Measurements from ENCODE around the gene DHRS11.

Gene DHRS11

GRCh38 chr17:36616061-36617029 is 24.7 kb downstream of the DHRS11 start:
- peaks cover 16% of the 10 kb centered on the region for H3K4me1 ChIP-seq (ENCODE audit: insufficient read depth, insufficient read length)
- no peaks in the 10 kb centered on the region for H3K27me3 ChIP-seq (ENCODE audit: insufficient read depth, insufficient read length)
- H3K9ac ChIP-seq (ENCODE audit: insufficient read length, low read depth) = no peak overlapping the region
- H3K9me3 ChIP-seq (ENCODE audit: insufficient read depth, low read length) = no peaks in the 10 kb centered on the region; the same call in 1 of the 2 replicates
- DNase-seq (ENCODE audit: low read depth, low spot score) = no peak
- H3K4me3 ChIP-seq (ENCODE audit: insufficient read length, low read depth) = no peak overlapping the region
- no peaks in the 10 kb centered on the region for H3K36me3 ChIP-seq (ENCODE audit: insufficient read depth, insufficient read length, low read length)
- TF ChIP-seq YY1 (IDR thresholded peaks at IDR 0.05; ENCODE audit: insufficient read depth, insufficient read length) (no peak), SUZ12 (IDR thresholded peaks at IDR 0.05; ENCODE audit: extremely low read depth, insufficient read depth, insufficient read length) (no peak), ZNF274 (IDR thresholded peaks at IDR 0.05; ENCODE audit: low read depth, low read length) (no peak)

GRCh38 chr17:36617773-36618172 is 26.1 kb downstream of the DHRS11 start:
- TF ChIP-seq SUZ12 (IDR thresholded peaks at IDR 0.05; ENCODE audit: extremely low read depth, insufficient read depth, insufficient read length) = no peak
- TF ChIP-seq ZNF274 (IDR thresholded peaks at IDR 0.05; ENCODE audit: low read depth, low read length) = no peak
- TF ChIP-seq YY1 (IDR thresholded peaks at IDR 0.05; ENCODE audit: insufficient read depth, insufficient read length) = no peak
- Histone ChIP-seq H3K9me3 (ENCODE audit: insufficient read depth, low read length) (no peaks in the 10 kb centered on the region), H3K4me1 (ENCODE audit: insufficient read depth, insufficient read length) (peaks cover 16% of the 10 kb centered on the region), H3K9ac (ENCODE audit: insufficient read length, low read depth) (no peak overlapping the region), H3K27me3 (ENCODE audit: insufficient read depth, insufficient read length) (no peaks in the 10 kb centered on the region), H3K36me3 (ENCODE audit: insufficient read depth, insufficient read length, low read length) (no peaks in the 10 kb centered on the region), H3K4me3 (ENCODE audit: insufficient read length, low read depth) (no peak overlapping the region)
- no peak for DNase-seq (ENCODE audit: low read depth, low spot score)

- TF ChIP-seq SUZ12 (IDR thresholded peaks at IDR 0.05; ENCODE audit: extremely low read depth, insufficient read depth, insufficient read length) (no peak), YY1 (IDR thresholded peaks at IDR 0.05; ENCODE audit: insufficient read depth, insufficient read length) (no peak), ZNF274 (IDR thresholded peaks at IDR 0.05; ENCODE audit: low read depth, low read length) (no peak)
- Histone ChIP-seq H3K9me3 (ENCODE audit: insufficient read depth, low read length) (no peaks in the 10 kb centered on the region), H3K4me1 (ENCODE audit: insufficient read depth, insufficient read length) (no peaks in the 10 kb centered on the region), H3K27me3 (ENCODE audit: insufficient read depth, insufficient read length) (no peaks in the 10 kb centered on the region), H3K4me3 (ENCODE audit: insufficient read length, low read depth) (no peak overlapping the region), H3K9ac (ENCODE audit: insufficient read length, low read depth) (no peak overlapping the region), H3K36me3 (ENCODE audit: insufficient read depth, insufficient read length, low read length) (no peaks in the 10 kb centered on the region)
- DNase-seq (ENCODE audit: low read depth, low spot score) = no peak
Observed at GRCh38 chr17:36623281-36623680, 31.6 kb downstream of the DHRS11 start.

- Histone ChIP-seq H3K4me1 (ENCODE audit: insufficient read depth, insufficient read length) (peaks cover 7% of the 10 kb centered on the region), H3K9me3 (ENCODE audit: insufficient read depth, low read length) (no peaks in the 10 kb centered on the region), H3K27me3 (ENCODE audit: insufficient read depth, insufficient read length) (no peaks in the 10 kb centered on the region), H3K36me3 (ENCODE audit: insufficient read depth, insufficient read length, low read length) (no peaks in the 10 kb centered on the region), H3K4me3 (ENCODE audit: insufficient read length, low read depth) (no peak overlapping the region), H3K9ac (ENCODE audit: insufficient read length, low read depth) (no peak overlapping the region)
- no peak for TF ChIP-seq SUZ12 (IDR thresholded peaks at IDR 0.05; ENCODE audit: extremely low read depth, insufficient read depth, insufficient read length)
- TF ChIP-seq YY1 (IDR thresholded peaks at IDR 0.05; ENCODE audit: insufficient read depth, insufficient read length) = no peak
- no peak for TF ChIP-seq ZNF274 (IDR thresholded peaks at IDR 0.05; ENCODE audit: low read depth, low read length)
- DNase-seq (ENCODE audit: low read depth, low spot score) = no peak
Observed at GRCh38 chr17:36625188-36625587, 33.5 kb downstream of the DHRS11 start.

- no peak overlapping the region for H3K4me3 ChIP-seq (ENCODE audit: insufficient read length, low read depth)
- H3K9ac ChIP-seq (ENCODE audit: insufficient read length, low read depth) = no peak overlapping the region
- no peak for TF ChIP-seq ZNF274 (IDR thresholded peaks at IDR 0.05; ENCODE audit: low read depth, low read length)
- TF ChIP-seq SUZ12 (IDR thresholded peaks at IDR 0.05; ENCODE audit: extremely low read depth, insufficient read depth, insufficient read length) = no peak
- no peak for TF ChIP-seq YY1 (IDR thresholded peaks at IDR 0.05; ENCODE audit: insufficient read depth, insufficient read length)
- peaks cover 11% of the 10 kb centered on the region for H3K4me1 ChIP-seq (ENCODE audit: insufficient read depth, insufficient read length)
- H3K36me3 ChIP-seq (ENCODE audit: insufficient read depth, insufficient read length, low read length) = no peaks in the 10 kb centered on the region
- no peak for DNase-seq (ENCODE audit: low read depth, low spot score)
- H3K9me3 ChIP-seq (ENCODE audit: insufficient read depth, low read length) = no peaks in the 10 kb centered on the region
- peaks cover 1% of the 10 kb centered on the region for H3K27me3 ChIP-seq (ENCODE audit: insufficient read depth, insufficient read length)
Observed at GRCh38 chr17:36627101-36627500, 35.4 kb downstream of the DHRS11 start.

- Histone ChIP-seq H3K27me3 (ENCODE audit: insufficient read depth, insufficient read length) (peaks cover 7% of the 10 kb centered on the region), H3K9me3 (ENCODE audit: insufficient read depth, low read length) (no peaks in the 10 kb centered on the region), H3K36me3 (ENCODE audit: insufficient read depth, insufficient read length, low read length) (no peaks in the 10 kb centered on the region), H3K9ac (ENCODE audit: insufficient read length, low read depth) (no peak overlapping the region), H3K4me3 (ENCODE audit: insufficient read length, low read depth) (no peak overlapping the region), H3K4me1 (ENCODE audit: insufficient read depth, insufficient read length) (peaks cover 17% of the 10 kb centered on the region)
- no peak for TF ChIP-seq ZNF274 (IDR thresholded peaks at IDR 0.05; ENCODE audit: low read depth, low read length)
- TF ChIP-seq YY1 (IDR thresholded peaks at IDR 0.05; ENCODE audit: insufficient read depth, insufficient read length) = no peak
- TF ChIP-seq SUZ12 (IDR thresholded peaks at IDR 0.05; ENCODE audit: extremely low read depth, insufficient read depth, insufficient read length) = no peak
- DNase-seq (ENCODE audit: low read depth, low spot score) = no peak
Observed at GRCh38 chr17:36628576-36628975, 36.9 kb downstream of the DHRS11 start.

- no peaks in the 10 kb centered on the region for H3K36me3 ChIP-seq (ENCODE audit: insufficient read depth, insufficient read length, low read length)
- DNase-seq (ENCODE audit: low read depth, low spot score) = peak; percentile 46
- TF ChIP-seq ZNF274 (IDR thresholded peaks at IDR 0.05; ENCODE audit: low read depth, low read length) = no peak
- no peak overlapping the region for H3K4me3 ChIP-seq (ENCODE audit: insufficient read length, low read depth)
- peaks cover 19% of the 10 kb centered on the region for H3K4me1 ChIP-seq (ENCODE audit: insufficient read depth, insufficient read length)
- no peaks in the 10 kb centered on the region for H3K9me3 ChIP-seq (ENCODE audit: insufficient read depth, low read length)
- peaks cover 11% of the 10 kb centered on the region for H3K27me3 ChIP-seq (ENCODE audit: insufficient read depth, insufficient read length)
- H3K9ac ChIP-seq (ENCODE audit: insufficient read length, low read depth) = no peak overlapping the region
Observed at GRCh38 chr17:36629252-36629847, 37.7 kb downstream of the DHRS11 start.
